H1 (cell line): ENCODE data around the gene GSTA1.
"Not testable (repeated sequence)": the region's sequence is repeated elsewhere in the genome, so short reads cannot be mapped to it uniquely, and the experiment has no call there.

ENCODE experiments used
- BACH1 ChIP-seq: IDR thresholded peaks from 2 replicates; pipeline ENCODE4 v1.6.1; 2012; ENCODE audit warnings: low read length, improper control_type of control experiment
- CREB1 ChIP-seq: IDR thresholded peaks from 2 replicates; pipeline ENCODE4 v1.6.1; 2012; ENCODE audit warnings: inconsistent platforms
- CTCF ChIP-seq, 3 experiments: IDR thresholded peaks; 1 replicate in 2 of 3; 2 replicates in 1 of 3; pipeline versions ENCODE4 v1.5.1 to v1.6.1; 2011; ENCODE audit warnings: low read length in 3 of 3, mild to moderate bottlenecking in 3 of 3, inconsistent platforms in 2 of 3, low read depth in 1 of 3, moderate library complexity in 1 of 3; ENCODE audit not compliant: insufficient read depth in 1 of 3; ENCODE audit errors: control extremely low read depth in 1 of 3
- EZH2 ChIP-seq: fragments of 200-600 bp; sonication (generic); IDR thresholded peaks from 2 replicates; pipeline ENCODE4 v1.7.1; 2012; ENCODE audit warnings: low read depth, mild to moderate bottlenecking, moderate library complexity, low read length, inconsistent platforms; ENCODE audit not compliant: severe bottlenecking
- HDAC2 ChIP-seq, 2 experiments: fragments of 300-600 bp in 1 of 2; sonication (generic) in 1 of 2; IDR thresholded peaks; 2 replicates each; pipeline ENCODE4 v1.6.1; 2011 to 2012; ENCODE audit warnings: low read depth in 2 of 2, low read length in 2 of 2, mild to moderate bottlenecking in 2 of 2, moderate library complexity in 2 of 2, borderline replicate concordance in 1 of 2, inconsistent platforms in 1 of 2
- KDM1A ChIP-seq: fragments of 200-600, 300-600 bp; sonication (generic); IDR thresholded peaks from 2 replicates; pipeline ENCODE4 v1.7.1; 2016; ENCODE audit warnings: mild to moderate bottlenecking, low read length, borderline replicate concordance
- POLR2A ChIP-seq, 2 experiments: IDR thresholded peaks; 1 replicate in 1 of 2; 2 replicates in 1 of 2; pipeline ENCODE4 v1.6.1; 2011; ENCODE audit warnings: low read depth in 2 of 2, low read length in 2 of 2, mild to moderate bottlenecking in 2 of 2; ENCODE audit errors: control extremely low read depth in 1 of 2
- POLR2AphosphoS5 ChIP-seq: IDR thresholded peaks from 2 replicates; pipeline ENCODE4 v1.6.1; 2011; ENCODE audit warnings: low read depth, low read length
- RAD21 ChIP-seq, 2 experiments: IDR thresholded peaks in 1 of 2; conservative IDR thresholded peaks in 1 of 2; 2 replicates each; pipeline ENCODE4 v1.6.1; 2011; ENCODE audit warnings: low read depth in 2 of 2, low read length in 2 of 2, improper control_type of control experiment in 1 of 2, inconsistent platforms in 1 of 2, mild to moderate bottlenecking in 1 of 2, moderate library complexity in 1 of 2
- RNF2 ChIP-seq: fragments of 200-900, 300-1000 bp; sonication (generic); IDR thresholded peaks from 2 replicates; pipeline ENCODE4 v1.7.1; 2016; ENCODE audit warnings: borderline replicate concordance, low read depth, mild to moderate bottlenecking, antibody characterized with exemption, low read length; ENCODE audit not compliant: poor library complexity, severe bottlenecking; ENCODE audit errors: missing control alignments
- SP1 ChIP-seq: IDR thresholded peaks from 2 replicates; pipeline ENCODE4 v1.6.1; 2011; ENCODE audit warnings: low read depth, low read length
- SP2 ChIP-seq: IDR thresholded peaks from 2 replicates; pipeline ENCODE4 v1.6.1; 2012; ENCODE audit warnings: mild to moderate bottlenecking, low read length, inconsistent platforms
- TEAD4 ChIP-seq: IDR thresholded peaks from 2 replicates; pipeline ENCODE4 v1.6.1; 2012; ENCODE audit warnings: low read depth, low read length, inconsistent platforms, mixed read lengths

GRCh38 chr6:52776711-52777351 lies 26.8 kb downstream of the GSTA1 start:
- TF ChIP-seq SP2; POLR2AphosphoS5; RNF2; CTCF (IDR thresholded peaks at IDR 0.05; ENCODE audit: control extremely low read depth in 1 of 3, insufficient read depth in 1 of 3, low read depth in 1 of 3, low read length in 3 of 3); RAD21 (IDR thresholded peaks at IDR 0.05 in 1 of 2, conservative IDR thresholded peaks at IDR 0.05 in 1 of 2; ENCODE audit: low read depth in 2 of 2, low read length in 2 of 2); EZH2; POLR2A (IDR thresholded peaks at IDR 0.05; ENCODE audit: control extremely low read depth in 1 of 2, low read depth in 2 of 2, low read length in 2 of 2); HDAC2 (IDR thresholded peaks at IDR 0.05; ENCODE audit: borderline replicate concordance in 1 of 2, low read depth in 2 of 2, low read length in 2 of 2); KDM1A; BACH1; TEAD4; SP1; CREB1: not testable (repeated sequence)
